NT2/D1 (cell line): ENCODE data around the gene MPZL1.
"Not testable (repeated sequence)": the region's sequence is repeated elsewhere in the genome, so short reads cannot be mapped to it uniquely, and the experiment has no call there.

Source experiments
- DNase-seq: peaks from one replicate; pipeline ENCODE4 v3.0.0-alpha.2; 2011; ENCODE audit warnings: low read depth, low spot score
- H3K27me3 ChIP-seq: 2 replicates; pipeline ENCODE4 v1.6.0; 2011; ENCODE audit warnings: mild to moderate bottlenecking; ENCODE audit not compliant: insufficient read length, insufficient read depth
- H3K36me3 ChIP-seq: 2 replicates; pipeline ENCODE4 v1.6.1; 2011; ENCODE audit warnings: mild to moderate bottlenecking, low read length, mixed read lengths; ENCODE audit not compliant: insufficient read depth, insufficient read length
- H3K4me1 ChIP-seq: 2 replicates; pipeline ENCODE4 v1.5.1; 2011; ENCODE audit not compliant: insufficient read depth, insufficient read length
- H3K4me3 ChIP-seq: 2 replicates; pipeline ENCODE4 v1.5.1; 2011; ENCODE audit warnings: low read depth; ENCODE audit not compliant: insufficient read length
- H3K9ac ChIP-seq: 2 replicates; pipeline ENCODE4 v1.6.0; 2011; ENCODE audit warnings: low read depth; ENCODE audit not compliant: insufficient read length
- H3K9me3 ChIP-seq: 2 replicates; pipeline ENCODE4 v1.5.1; 2011; ENCODE audit warnings: mild to moderate bottlenecking, low read length; ENCODE audit not compliant: insufficient read depth
- SUZ12 ChIP-seq: IDR thresholded peaks from 2 replicates; pipeline ENCODE4 v1.6.1; 2011; ENCODE audit not compliant: insufficient read length, insufficient read depth; ENCODE audit errors: extremely low read depth
- YY1 ChIP-seq: IDR thresholded peaks from 2 replicates; pipeline ENCODE4 v1.6.1; 2011; ENCODE audit not compliant: insufficient read length, insufficient read depth
- ZNF274 ChIP-seq: IDR thresholded peaks from 2 replicates; pipeline ENCODE4 v1.6.1; 2011; ENCODE audit warnings: mild to moderate bottlenecking, low read depth, low read length

Gene MPZL1

GRCh38 chr1:167821969-167822685 is 100.3 kb downstream of the MPZL1 start:
- TF ChIP-seq ZNF274 (no peak), YY1 (no peak), SUZ12 (no peak)

GRCh38 chr1:167824163-167824794 is 102.5 kb downstream of the MPZL1 start:
- no peak for DNase-seq
- Histone ChIP-seq H3K4me1 (no peaks in the 10 kb centered on the region), H3K9ac (no peak overlapping the region), H3K9me3 (no peaks in the 10 kb centered on the region), H3K36me3 (no peaks in the 10 kb centered on the region), H3K4me3 (no peak overlapping the region), H3K27me3 (no peaks in the 10 kb centered on the region)
- TF ChIP-seq YY1, result no peak

More at GRCh38 chr1:167821969-167822685, 100.3 kb downstream of the MPZL1 start:
- H3K9ac ChIP-seq, result no peak overlapping the region
- no peak overlapping the region for H3K4me3 ChIP-seq
- no peak for DNase-seq
- H3K9me3 ChIP-seq, result no peaks in the 10 kb centered on the region
- H3K36me3 ChIP-seq, result no peaks in the 10 kb centered on the region
- no peaks in the 10 kb centered on the region for H3K27me3 ChIP-seq
- H3K4me1 ChIP-seq, result no peaks in the 10 kb centered on the region

GRCh38 chr1:167825419-167826079 is 103.8 kb downstream of the MPZL1 start:
- no peaks in the 10 kb centered on the region for H3K9me3 ChIP-seq
- H3K4me3 ChIP-seq, result no peak overlapping the region
- DNase-seq, result no peak
- TF ChIP-seq YY1, result no peak
- no peak for TF ChIP-seq SUZ12
- no peak for TF ChIP-seq ZNF274
- no peaks in the 10 kb centered on the region for H3K27me3 ChIP-seq
- H3K9ac ChIP-seq, result no peak overlapping the region
- no peaks in the 10 kb centered on the region for H3K4me1 ChIP-seq
- H3K36me3 ChIP-seq, result no peaks in the 10 kb centered on the region

GRCh38 chr1:167826127-167826526 is 104.3 kb downstream of the MPZL1 start:
- TF ChIP-seq ZNF274 (no peak), SUZ12 (no peak), YY1 (no peak)
- Histone ChIP-seq H3K4me1 (no peaks in the 10 kb centered on the region), H3K9ac (no peak overlapping the region), H3K27me3 (no peaks in the 10 kb centered on the region), H3K9me3 (no peaks in the 10 kb centered on the region), H3K36me3 (no peaks in the 10 kb centered on the region), H3K4me3 (no peak overlapping the region)
- DNase-seq, result no peak

- Histone ChIP-seq H3K9ac (no peak overlapping the region), H3K4me1 (no peaks in the 10 kb centered on the region), H3K27me3 (no peaks in the 10 kb centered on the region), H3K36me3 (no peaks in the 10 kb centered on the region), H3K9me3 (no peaks in the 10 kb centered on the region), H3K4me3 (no peak overlapping the region)
- TF ChIP-seq ZNF274, result no peak
- no peak for TF ChIP-seq YY1
- no peak for TF ChIP-seq SUZ12
- DNase-seq, result no peak
Measured at GRCh38 chr1:167829868-167830267, 108.1 kb downstream of the MPZL1 start.

GRCh38 chr1:167830668-167831067 is 108.9 kb downstream of the MPZL1 start:
- DNase-seq, H3K4me3 ChIP-seq, H3K9ac ChIP-seq, H3K4me1 ChIP-seq, H3K9me3 ChIP-seq, H3K27me3 ChIP-seq, H3K36me3 ChIP-seq: not testable (repeated sequence)

- no peak overlapping the region for H3K9ac ChIP-seq
- no peak overlapping the region for H3K4me3 ChIP-seq
- no peak for DNase-seq
- no peaks in the 10 kb centered on the region for H3K4me1 ChIP-seq
- no peaks in the 10 kb centered on the region for H3K9me3 ChIP-seq
- no peaks in the 10 kb centered on the region for H3K27me3 ChIP-seq
- no peaks in the 10 kb centered on the region for H3K36me3 ChIP-seq
- TF ChIP-seq YY1 (no peak), ZNF274 (no peak), SUZ12 (no peak)
Measured at GRCh38 chr1:167832693-167833092, 110.9 kb downstream of the MPZL1 start.
